HG03442 (cell line): ENCODE results near the gene CDCA4.
A peak's percentile ranks its signal among the peaks of the same experiment; 100 is the strongest.
"Not testable (repeated sequence)": the region's sequence is repeated elsewhere in the genome, so short reads cannot be mapped to it uniquely, and the experiment has no call there.

ENCODE experiments used
- ATAC-seq: cut with Tn5 transposase; IDR thresholded peaks from one replicate; pipeline ENCODE4 v1.9.1; 2021; ENCODE audit warnings: mild to moderate bottlenecking, moderate library complexity; ENCODE audit not compliant: unreplicated experiment

The CDCA4 gene

GRCh38 chr14:105034315-105035039 lies 13.6 kb upstream of the CDCA4 start:
- no peak for ATAC-seq

- not testable (repeated sequence) for ATAC-seq
These were observed 12.6 kb upstream of the CDCA4 start for GRCh38 chr14:105033412-105033900.

GRCh38 chr14:105032451-105032901 lies 11.6 kb upstream of the CDCA4 start:
- not testable (repeated sequence) for ATAC-seq

GRCh38 chr14:105030836-105031396 lies 10.0 kb upstream of the CDCA4 start:
- no peak for ATAC-seq

- no peak for ATAC-seq
These were observed 9.3 kb upstream of the CDCA4 start for GRCh38 chr14:105030194-105030593.

GRCh38 chr14:105029402-105029801 lies 8.5 kb upstream of the CDCA4 start:
- no peak for ATAC-seq

- no peak for ATAC-seq
These were observed 7.5 kb upstream of the CDCA4 start for GRCh38 chr14:105028251-105028927.

GRCh38 chr14:105027718-105028117 lies 6.8 kb upstream of the CDCA4 start:
- ATAC-seq: not testable (repeated sequence)

- no peak for ATAC-seq
These were observed 6.1 kb upstream of the CDCA4 start for GRCh38 chr14:105026802-105027563.

- ATAC-seq: peak; percentile 29
These were observed 5.3 kb upstream of the CDCA4 start for GRCh38 chr14:105026033-105026785.

- ATAC-seq: no peak
These were observed 4.5 kb upstream of the CDCA4 start for GRCh38 chr14:105025429-105025828.

- ATAC-seq: no peak
These were observed 3.1 kb upstream of the CDCA4 start for GRCh38 chr14:105023791-105024480.

GRCh38 chr14:105023144-105023543 lies 2.3 kb upstream of the CDCA4 start:
- ATAC-seq: no peak

- no peak for ATAC-seq
These were observed 1.4 kb upstream of the CDCA4 start for GRCh38 chr14:105022276-105022670.

GRCh38 chr14:105021656-105022275 lies 883 bp upstream of the CDCA4 start:
- no peak for ATAC-seq

- ATAC-seq: no peak
These were observed 745 bp downstream of the CDCA4 start for GRCh38 chr14:105019861-105020814.

- no peak for ATAC-seq
These were observed 2.5 kb downstream of the CDCA4 start for GRCh38 chr14:105018414-105018813.

- no peak for ATAC-seq
These were observed 5.0 kb downstream of the CDCA4 start for GRCh38 chr14:105015905-105016304.
